ENCODE results near the gene CCDC93. TPM values are rescaled to one million over a fixed set of nuclear protein-coding genes. Genes with fewer than 3 reads are reported as not detected.

Gene CCDC93
- total RNA-seq, 1 experiment from 2014 or later = 34.7 TPM

DNA sequence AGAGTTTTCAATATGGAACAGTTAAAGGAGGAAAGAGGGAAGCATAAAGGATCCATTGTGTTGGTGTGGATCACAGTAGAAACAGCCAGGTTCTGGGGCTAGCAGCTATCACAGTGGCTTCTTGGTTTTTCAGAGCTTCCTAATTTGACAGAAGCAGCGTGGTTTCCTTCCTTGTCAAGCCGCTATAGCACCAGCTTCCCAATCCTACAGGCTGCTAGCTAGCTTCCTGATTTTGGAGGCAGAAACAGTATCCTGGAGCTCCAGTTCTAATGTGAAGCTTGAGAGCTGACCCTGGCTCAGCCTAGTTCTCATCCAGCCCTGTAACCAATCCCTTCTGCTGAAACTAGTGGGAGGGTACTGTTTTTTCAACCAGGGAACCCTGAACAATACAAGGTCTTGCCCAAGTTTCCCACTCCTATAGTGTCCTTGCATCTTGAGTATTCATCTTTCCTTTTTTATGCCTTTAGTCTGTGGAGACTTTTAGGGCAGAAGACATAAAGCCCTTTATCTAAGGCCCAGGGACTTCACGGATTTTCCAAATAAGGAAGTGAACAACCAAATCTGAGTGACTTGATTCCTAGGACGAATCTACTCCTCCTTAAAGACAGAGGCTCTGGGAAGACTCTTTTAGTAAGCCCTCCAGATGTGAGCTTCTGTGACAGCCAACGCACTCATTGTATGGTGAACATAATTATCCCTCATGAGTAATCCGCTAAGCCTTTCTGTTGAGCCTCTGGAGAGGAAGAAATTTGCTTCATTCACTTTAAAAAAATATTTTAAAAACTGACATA, 33.8 kb downstream of the CCDC93 start:
- ChIA-PET CTCF (interaction anchor here (1.5 kb wide), 1 partner anchor 23 kb away, joined by 6 read pairs; no protein-coding TSS in a partner anchor), POLR2A (no interaction called here)
- TF ChIP-seq, protein P1, sequence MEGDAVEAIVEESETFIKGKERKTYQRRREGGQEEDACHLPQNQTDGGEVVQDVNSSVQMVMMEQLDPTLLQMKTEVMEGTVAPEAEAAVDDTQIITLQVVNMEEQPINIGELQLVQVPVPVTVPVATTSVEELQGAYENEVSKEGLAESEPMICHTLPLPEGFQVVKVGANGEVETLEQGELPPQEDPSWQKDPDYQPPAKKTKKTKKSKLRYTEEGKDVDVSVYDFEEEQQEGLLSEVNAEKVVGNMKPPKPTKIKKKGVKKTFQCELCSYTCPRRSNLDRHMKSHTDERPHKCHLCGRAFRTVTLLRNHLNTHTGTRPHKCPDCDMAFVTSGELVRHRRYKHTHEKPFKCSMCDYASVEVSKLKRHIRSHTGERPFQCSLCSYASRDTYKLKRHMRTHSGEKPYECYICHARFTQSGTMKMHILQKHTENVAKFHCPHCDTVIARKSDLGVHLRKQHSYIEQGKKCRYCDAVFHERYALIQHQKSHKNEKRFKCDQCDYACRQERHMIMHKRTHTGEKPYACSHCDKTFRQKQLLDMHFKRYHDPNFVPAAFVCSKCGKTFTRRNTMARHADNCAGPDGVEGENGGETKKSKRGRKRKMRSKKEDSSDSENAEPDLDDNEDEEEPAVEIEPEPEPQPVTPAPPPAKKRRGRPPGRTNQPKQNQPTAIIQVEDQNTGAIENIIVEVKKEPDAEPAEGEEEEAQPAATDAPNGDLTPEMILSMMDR (IDR thresholded peaks at IDR 0.05; ENCODE audit: insufficient read depth in 1 of 2, low read depth in 1 of 2, low read length in 1 of 2, severe bottlenecking in 1 of 2, unreplicated experiment in 1 of 2) = no peak
- no TSS peak for BruUV-seq (replicated peaks)
- peaks cover 17% of the 10 kb centered on the region for H3K4me1 ChIP-seq
- H3K9me3 ChIP-seq = no peaks in the 10 kb centered on the region
- H3K27ac Mint-ChIP-seq (ENCODE audit: unreplicated experiment) = no peak overlapping the region
- intact Hi-C loops (cut with micrococcal nuclease; ENCODE audit: unreplicated experiment) = no loop called here
- H3K9me3 Mint-ChIP-seq (ENCODE audit: unreplicated experiment) = no peaks in the 10 kb centered on the region
- no peak for DNase-seq
- no peaks in the 10 kb centered on the region for H3K27me3 ChIP-seq (replicated peaks; ENCODE audit: control insufficient read depth, insufficient read depth, low read length)
- no peaks in the 10 kb centered on the region for H3K27me3 Mint-ChIP-seq (ENCODE audit: insufficient read depth, unreplicated experiment)
- peaks cover 4% of the 10 kb centered on the region; the same call in 1 of the 2 replicates for H3K36me3 ChIP-seq (ENCODE audit: control insufficient read depth, insufficient read depth, low read length)
- H3K4me3 ChIP-seq (ENCODE audit: low read depth, low read length) = no peak overlapping the region
- peaks cover 23% of the 10 kb centered on the region for H3K36me3 Mint-ChIP-seq (ENCODE audit: insufficient read depth, unreplicated experiment)
- H3K4me3 Mint-ChIP-seq (ENCODE audit: unreplicated experiment) = no peak overlapping the region
- H3K4me1 Mint-ChIP-seq (ENCODE audit: low read depth, unreplicated experiment) = no peaks in the 10 kb centered on the region

DNA sequence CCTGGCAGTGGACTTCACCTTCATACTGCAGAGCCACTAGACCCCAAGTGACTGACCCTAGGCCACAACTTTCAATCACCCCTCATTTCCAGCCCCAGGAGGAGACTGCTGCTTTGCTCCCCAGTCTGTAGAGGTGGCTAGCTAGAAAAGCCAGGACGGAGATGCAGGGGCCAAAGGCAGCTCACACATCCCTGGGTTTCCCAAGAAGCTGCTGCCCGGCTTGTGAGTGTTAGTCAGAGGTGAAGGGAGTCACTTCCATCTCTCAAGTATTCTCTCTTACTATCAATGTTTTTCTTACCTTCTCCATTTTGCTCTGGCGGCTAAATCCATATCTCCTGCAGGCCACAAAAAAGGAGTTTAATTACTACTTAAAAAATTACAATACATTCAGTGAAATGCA, 36.2 kb downstream of the CCDC93 start:
- ChIA-PET CTCF (interaction anchor here (1.1 kb wide), 1 partner anchor 26 kb away, joined by 3 read pairs; no protein-coding TSS in a partner anchor), POLR2A (no interaction called here)
- Mint-ChIP-seq H3K36me3 (ENCODE audit: insufficient read depth, unreplicated experiment) (peaks cover 25% of the 10 kb centered on the region), H3K27me3 (ENCODE audit: insufficient read depth, unreplicated experiment) (no peaks in the 10 kb centered on the region), H3K4me3 (ENCODE audit: unreplicated experiment) (no peak overlapping the region), H3K27ac (ENCODE audit: unreplicated experiment) (no peak overlapping the region), H3K9me3 (ENCODE audit: unreplicated experiment) (no peaks in the 10 kb centered on the region), H3K4me1 (ENCODE audit: low read depth, unreplicated experiment) (no peaks in the 10 kb centered on the region)
- Histone ChIP-seq H3K4me3 (ENCODE audit: low read depth, low read length) (no peak overlapping the region), H3K4me1 (peaks cover 12% of the 10 kb centered on the region), H3K9me3 (no peaks in the 10 kb centered on the region), H3K36me3 (ENCODE audit: control insufficient read depth, insufficient read depth, low read length) (peaks cover 8% of the 10 kb centered on the region), H3K27me3 (replicated peaks; ENCODE audit: control insufficient read depth, insufficient read depth, low read length) (no peaks in the 10 kb centered on the region)
- TF ChIP-seq, protein P1 (IDR thresholded peaks at IDR 0.05; ENCODE audit: insufficient read depth in 1 of 2, low read depth in 1 of 2, low read length in 1 of 2, severe bottlenecking in 1 of 2, unreplicated experiment in 1 of 2) = no peak
- no TSS peak for BruUV-seq (replicated peaks)
- intact Hi-C loops (cut with micrococcal nuclease; ENCODE audit: unreplicated experiment) = no loop called here
- DNase-seq = no peak

DNA sequence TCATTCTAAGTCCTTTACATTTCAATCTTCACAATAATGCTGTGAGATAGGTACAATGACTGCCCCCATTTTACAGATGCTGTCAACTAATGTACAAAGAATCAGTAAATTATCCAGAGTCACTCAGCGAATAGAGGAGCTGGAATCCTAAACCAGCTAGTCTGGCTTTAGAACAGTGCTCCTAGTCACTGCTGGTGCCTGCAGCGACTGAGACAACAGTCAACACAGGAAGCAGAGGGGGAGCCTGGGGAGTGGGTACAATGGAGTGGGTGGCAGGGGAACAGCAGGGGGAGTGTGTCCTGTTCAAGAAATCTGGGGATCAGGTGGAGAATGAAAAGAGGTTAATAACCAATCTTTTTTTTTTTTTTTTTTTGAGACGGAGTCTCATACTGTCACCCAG, 37.3 kb downstream of the CCDC93 start:
- Mint-ChIP-seq H3K4me3 (ENCODE audit: unreplicated experiment) (no peak overlapping the region), H3K27ac (ENCODE audit: unreplicated experiment) (no peak overlapping the region), H3K9me3 (ENCODE audit: unreplicated experiment) (no peaks in the 10 kb centered on the region), H3K4me1 (ENCODE audit: low read depth, unreplicated experiment) (no peaks in the 10 kb centered on the region), H3K27me3 (ENCODE audit: insufficient read depth, unreplicated experiment) (no peaks in the 10 kb centered on the region), H3K36me3 (ENCODE audit: insufficient read depth, unreplicated experiment) (peaks cover 36% of the 10 kb centered on the region)
- H3K4me3 ChIP-seq (ENCODE audit: low read depth, low read length) = no peak overlapping the region
- ChIA-PET CTCF (no interaction called here), POLR2A (no interaction called here)
- H3K27me3 ChIP-seq (replicated peaks; ENCODE audit: control insufficient read depth, insufficient read depth, low read length) = no peaks in the 10 kb centered on the region
- H3K36me3 ChIP-seq (ENCODE audit: control insufficient read depth, insufficient read depth, low read length) = peaks cover 8% of the 10 kb centered on the region
- DNase-seq = no peak
- BruUV-seq (replicated peaks) = no TSS peak
- H3K4me1 ChIP-seq = peaks cover under 1% of the 10 kb centered on the region; the same call in 1 of the 2 replicates
- TF ChIP-seq, protein P1 (IDR thresholded peaks at IDR 0.05; ENCODE audit: insufficient read depth in 1 of 2, low read depth in 1 of 2, low read length in 1 of 2, severe bottlenecking in 1 of 2, unreplicated experiment in 1 of 2) = no peak
- intact Hi-C loops (cut with micrococcal nuclease; ENCODE audit: unreplicated experiment) = no loop called here
- H3K9me3 ChIP-seq = no peaks in the 10 kb centered on the region
